ENCODE measurements around the gene GTPBP10. TPM values are rescaled to one million over a fixed set of nuclear protein-coding genes. Genes with fewer than 3 reads are reported as not detected.

Gene GTPBP10
- total and polyA plus RNA-seq, 12 donors, result 7.2 to 32.8 (median 22.0) TPM

DNA sequence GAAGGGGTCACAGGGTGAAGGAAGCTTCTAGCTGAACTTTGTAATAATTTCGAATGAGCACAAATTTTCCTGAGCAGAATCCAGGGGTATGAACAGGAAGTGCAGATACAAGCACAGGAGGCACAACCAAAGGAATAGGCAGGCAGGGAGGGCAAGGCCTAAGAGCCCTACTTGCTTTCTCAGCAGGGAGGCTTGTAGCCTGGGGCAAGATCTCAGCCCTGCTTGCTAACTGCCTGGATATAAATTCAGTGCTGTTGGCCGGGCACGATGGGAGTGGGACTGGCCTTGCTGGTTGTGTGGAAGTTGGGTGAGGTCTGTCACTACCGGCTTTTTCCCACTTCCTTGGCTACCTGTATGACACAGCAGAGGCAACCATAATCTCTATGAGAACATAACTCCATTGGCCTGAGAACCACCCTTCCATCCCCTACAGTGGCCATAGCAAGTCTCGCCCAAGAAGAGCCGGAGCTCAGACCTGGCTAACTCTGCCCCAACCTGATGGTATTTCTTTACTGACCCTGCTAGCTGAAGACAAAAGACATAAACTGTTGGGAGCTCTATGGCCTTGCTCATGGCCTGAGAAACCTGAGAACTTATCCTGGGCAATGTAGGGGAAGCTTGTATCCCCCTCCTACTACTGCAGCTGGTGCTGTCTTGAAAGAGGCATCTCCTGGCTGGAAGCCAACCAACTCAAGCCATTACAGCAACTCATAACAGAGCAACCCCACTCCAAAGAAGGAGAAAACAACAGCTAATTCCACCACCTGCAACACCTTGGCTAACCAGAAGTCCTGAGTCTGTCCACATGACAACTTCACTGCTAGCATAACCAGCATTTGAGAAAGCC lies 84.3 kb downstream of the GTPBP10 start:
- Histone ChIP-seq H3K27me3 (no peaks in the 10 kb centered on the region), H3K4me3 (no peak overlapping the region), H3K9me3 (replicated peaks in 1 of 3) (no peaks in the 10 kb centered on the region), H3K36me3 (replicated peaks in 1 of 2) (no peaks in the 10 kb centered on the region), H3K27ac (no peak overlapping the region), H3K4me1 (replicated peaks in 1 of 2) (no peaks in the 10 kb centered on the region)
- no peak for TF ChIP-seq POLR2A (IDR thresholded peaks at IDR 0.05)
- 90 to 93% (median 91%) methylated on average over 6 of the region's 6 CpGs for WGBS, 4 donors
- no peak for DNase-seq
- intact Hi-C loops (cut with DNase I), result loop anchor here (5.0 to 10.0 kb wide), 2 partner anchors 116 to 279 kb away; partner anchors contain the start of gene STEAP1 (in 1 of the 2)

GRCh38 chr7:90432752-90433151 lies 86.2 kb downstream of the GTPBP10 start:
- intact Hi-C loops (cut with DNase I), result loop anchor here (5.0 to 10.0 kb wide), 2 partner anchors 118 to 280 kb away; partner anchors contain the start of gene STEAP1 (in 1 of the 2)
- WGBS, 4 donors, result 78 to 85% (median 80%) methylated on average over 9 to 10 of the region's 10 CpGs
- no peaks in the 10 kb centered on the region for H3K27me3 ChIP-seq
- no peak overlapping the region for H3K4me3 ChIP-seq
- TF ChIP-seq, protein P1, sequence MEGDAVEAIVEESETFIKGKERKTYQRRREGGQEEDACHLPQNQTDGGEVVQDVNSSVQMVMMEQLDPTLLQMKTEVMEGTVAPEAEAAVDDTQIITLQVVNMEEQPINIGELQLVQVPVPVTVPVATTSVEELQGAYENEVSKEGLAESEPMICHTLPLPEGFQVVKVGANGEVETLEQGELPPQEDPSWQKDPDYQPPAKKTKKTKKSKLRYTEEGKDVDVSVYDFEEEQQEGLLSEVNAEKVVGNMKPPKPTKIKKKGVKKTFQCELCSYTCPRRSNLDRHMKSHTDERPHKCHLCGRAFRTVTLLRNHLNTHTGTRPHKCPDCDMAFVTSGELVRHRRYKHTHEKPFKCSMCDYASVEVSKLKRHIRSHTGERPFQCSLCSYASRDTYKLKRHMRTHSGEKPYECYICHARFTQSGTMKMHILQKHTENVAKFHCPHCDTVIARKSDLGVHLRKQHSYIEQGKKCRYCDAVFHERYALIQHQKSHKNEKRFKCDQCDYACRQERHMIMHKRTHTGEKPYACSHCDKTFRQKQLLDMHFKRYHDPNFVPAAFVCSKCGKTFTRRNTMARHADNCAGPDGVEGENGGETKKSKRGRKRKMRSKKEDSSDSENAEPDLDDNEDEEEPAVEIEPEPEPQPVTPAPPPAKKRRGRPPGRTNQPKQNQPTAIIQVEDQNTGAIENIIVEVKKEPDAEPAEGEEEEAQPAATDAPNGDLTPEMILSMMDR (IDR thresholded peaks at IDR 0.05), result no peak
- no peak for TF ChIP-seq POLR2A (IDR thresholded peaks at IDR 0.05)
- H3K9me3 ChIP-seq (replicated peaks in 1 of 3), result no peaks in the 10 kb centered on the region
- DNase-seq, result no peak
- H3K36me3 ChIP-seq (replicated peaks in 1 of 2), result no peaks in the 10 kb centered on the region
- no peaks in the 10 kb centered on the region for H3K4me1 ChIP-seq (replicated peaks in 1 of 2)
- no peak overlapping the region for H3K27ac ChIP-seq

DNA sequence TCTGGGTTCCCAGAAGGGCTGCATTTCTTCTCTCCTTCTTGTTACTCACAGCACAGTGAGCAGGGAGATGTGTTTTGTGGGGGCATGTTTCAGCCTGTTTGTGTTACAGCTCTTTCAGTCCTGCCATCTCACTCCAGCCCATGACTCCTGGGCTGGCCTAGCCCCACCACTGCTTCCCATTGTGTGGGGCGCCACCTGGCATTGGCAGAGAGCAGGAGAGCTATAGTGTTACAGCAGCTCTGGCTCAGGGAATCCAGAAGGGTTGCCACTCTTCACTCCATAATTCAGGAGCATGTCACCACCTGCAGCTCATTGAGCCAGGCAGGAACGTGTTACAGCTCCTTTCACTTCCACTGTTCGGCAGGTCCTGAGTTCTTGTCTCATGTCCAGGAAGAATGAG lies 86.7 kb downstream of the GTPBP10 start:
- Histone ChIP-seq H3K4me3 (no peak overlapping the region), H3K36me3 (replicated peaks in 1 of 2) (no peaks in the 10 kb centered on the region), H3K27ac (no peak overlapping the region), H3K27me3 (no peaks in the 10 kb centered on the region), H3K4me1 (replicated peaks in 1 of 2) (no peaks in the 10 kb centered on the region), H3K9me3 (replicated peaks in 1 of 3) (no peaks in the 10 kb centered on the region)
- DNase-seq, result no peak
- WGBS, 4 donors, result 79 to 100% (median 94%) methylated on average over 1 to 3 of the region's 3 CpGs
- intact Hi-C loops (cut with DNase I), result loop anchor here (5.0 to 10.0 kb wide), 2 partner anchors 118 to 281 kb away; partner anchors contain the start of gene STEAP1 (in 1 of the 2)
- TF ChIP-seq, protein P1 (IDR thresholded peaks at IDR 0.05), result no peak
- no peak for TF ChIP-seq POLR2A (IDR thresholded peaks at IDR 0.05)

Other genes with a start within 250 kb of the GTPBP10 start
- gene STEAP1, start 192.2 kb upstream of the GTPBP10 start, total RNA-seq, result 10 to 100 TPM in 1 of 9 donors, 1 to 10 TPM in 6, under 1 TPM in 2; 0.35 to 11.8 (median 1.5) TPM
- 1 to 10 TPM in 2 of 3 donors, under 1 TPM in 1; 0.56 to 3.0 (median 2.4) TPM for gene STEAP1, start 192.2 kb upstream of the GTPBP10 start, polyA plus RNA-seq
- 1 to 10 TPM; 2.0 to 9.5 (median 7.7) TPM for gene STEAP2, start 135.0 kb upstream of the GTPBP10 start, total RNA-seq
- gene STEAP2, start 135.0 kb upstream of the GTPBP10 start, polyA plus RNA-seq, result 1 to 10 TPM; 2.5 to 6.4 (median 4.8) TPM
- gene CFAP69, start 101.5 kb upstream of the GTPBP10 start, total RNA-seq, result 1 to 10 TPM in 8 of 9 donors, under 1 TPM in 1; 0.42 to 7.9 (median 4.1) TPM
- 10 to 100 TPM in 1 of 3 donors, 1 to 10 TPM in 2; 2.7 to 10.2 (median 7.3) TPM for gene CFAP69, start 101.5 kb upstream of the GTPBP10 start, polyA plus RNA-seq
- not detected for gene FAM237B, start 25.4 kb upstream of the GTPBP10 start, total RNA-seq
- gene FAM237B, start 25.4 kb upstream of the GTPBP10 start, polyA plus RNA-seq, result not detected
- gene CLDN12, start 56.7 kb downstream of the GTPBP10 start, total RNA-seq, result 100 to 1,000 TPM in 1 of 9 donors, 10 to 100 TPM in 8; 25.8 to 150 (median 44.5) TPM
- 10 to 100 TPM; 13.8 to 83.5 (median 20.8) TPM for gene CLDN12, start 56.7 kb downstream of the GTPBP10 start, polyA plus RNA-seq
- gene PTTG1IP2, start 122.9 kb downstream of the GTPBP10 start, total RNA-seq, result not detected
- not detected for gene PTTG1IP2, start 122.9 kb downstream of the GTPBP10 start, polyA plus RNA-seq
- 10 to 100 TPM in 4 of 9 donors, 1 to 10 TPM in 5; 3.0 to 14.5 (median 7.9) TPM for gene CDK14, start 249.6 kb downstream of the GTPBP10 start, total RNA-seq
- gene CDK14, start 249.6 kb downstream of the GTPBP10 start, polyA plus RNA-seq, result 10 to 100 TPM in 1 of 3 donors, 1 to 10 TPM in 2; 1.9 to 10.3 (median 3.4) TPM